AG10803 (cell line): ENCODE measurements around the gene LAGE3.

ENCODE experiments used
- DNase-seq: peaks from one replicate; pipeline ENCODE4 v3.0.0; 2010; ENCODE audit warnings: low read depth
- H3K4me3 ChIP-seq: 2 replicates; pipeline ENCODE4 v1.5.1; 2011; ENCODE audit warnings: mild to moderate bottlenecking, low read length, control low read depth
- CTCF ChIP-seq: conservative IDR thresholded peaks from 2 replicates; pipeline ENCODE4 v1.5.1; 2011; ENCODE audit warnings: mild to moderate bottlenecking, low read length, control low read depth, inconsistent platforms

The LAGE3 gene

DNA sequence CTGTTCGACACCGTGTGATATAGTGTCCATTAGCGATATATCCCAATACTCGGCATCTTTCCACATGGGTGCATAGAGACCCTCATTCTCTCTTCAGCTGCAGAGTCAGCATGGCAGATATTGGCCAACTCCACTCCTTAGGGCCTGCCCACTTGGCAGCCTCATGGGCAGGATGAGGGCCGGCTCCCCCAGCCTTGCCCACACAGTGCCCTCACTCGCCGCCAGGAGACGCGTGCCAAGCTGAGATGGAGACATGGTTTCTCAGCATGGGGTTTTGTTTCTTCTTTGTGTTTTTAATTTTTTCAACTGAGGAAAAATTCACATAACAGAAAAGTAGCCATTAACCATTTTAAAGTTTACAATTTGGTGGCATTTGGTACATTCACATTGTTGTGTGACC is 26.3 kb downstream of the LAGE3 start:
- TF ChIP-seq CTCF: no peak
- no peak overlapping the region for H3K4me3 ChIP-seq
- no peak for DNase-seq

DNA sequence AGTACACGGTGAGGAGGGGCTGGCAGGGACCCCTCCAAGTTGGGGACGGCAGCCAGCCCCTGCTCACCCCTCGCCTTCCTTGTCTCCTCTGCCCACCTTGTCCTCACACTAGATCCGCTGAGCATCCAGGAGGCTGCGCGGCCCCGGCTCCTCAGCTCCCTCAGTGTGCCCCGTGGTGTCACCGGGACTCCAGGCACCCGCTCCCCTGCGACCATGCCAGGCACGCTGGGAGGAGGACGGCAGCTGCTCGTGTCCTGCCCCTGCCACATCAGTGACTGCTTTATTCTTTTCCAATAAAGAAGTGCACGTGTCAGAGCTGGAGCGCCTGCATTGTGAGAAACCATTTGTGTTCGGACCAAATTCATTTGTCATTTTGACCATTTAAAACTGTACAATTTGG is 28.8 kb downstream of the LAGE3 start:
- DNase-seq: no peak
- TF ChIP-seq CTCF: no peak
- no peak overlapping the region for H3K4me3 ChIP-seq

- no peak for TF ChIP-seq CTCF
These were observed 29.5 kb downstream of the LAGE3 start for GRCh38 chrX:154449618-154450017.

GRCh38 chrX:154448484-154448883 is 30.6 kb downstream of the LAGE3 start:
- DNase-seq: no peak
- no peak for TF ChIP-seq CTCF
- no peak overlapping the region for H3K4me3 ChIP-seq

More at GRCh38 chrX:154449618-154450017, 29.5 kb downstream of the LAGE3 start:
- no peak for DNase-seq
- no peak overlapping the region for H3K4me3 ChIP-seq

DNA sequence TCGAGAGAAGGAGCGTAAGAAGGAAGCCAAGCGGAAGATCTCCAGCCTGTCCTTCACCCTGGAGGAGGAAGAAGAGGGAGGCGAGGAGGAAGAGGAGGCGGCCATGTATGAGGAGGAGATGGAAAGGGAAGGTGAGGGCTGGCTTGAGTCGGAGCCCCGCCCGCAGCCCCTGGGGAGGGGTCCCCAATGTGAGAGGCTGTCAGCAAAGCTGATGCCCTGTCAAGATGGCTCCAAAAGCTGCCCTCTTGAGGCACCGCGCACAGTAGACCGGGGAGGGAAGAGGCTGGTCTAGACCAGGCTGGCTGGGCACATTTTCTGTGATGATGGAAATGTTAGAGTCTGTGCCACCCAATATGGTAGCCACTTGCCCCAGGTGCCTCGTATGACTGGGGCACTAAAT is 32.7 kb downstream of the LAGE3 start:
- DNase-seq: no peak
- H3K4me3 ChIP-seq: no peak overlapping the region
- no peak for TF ChIP-seq CTCF

DNA sequence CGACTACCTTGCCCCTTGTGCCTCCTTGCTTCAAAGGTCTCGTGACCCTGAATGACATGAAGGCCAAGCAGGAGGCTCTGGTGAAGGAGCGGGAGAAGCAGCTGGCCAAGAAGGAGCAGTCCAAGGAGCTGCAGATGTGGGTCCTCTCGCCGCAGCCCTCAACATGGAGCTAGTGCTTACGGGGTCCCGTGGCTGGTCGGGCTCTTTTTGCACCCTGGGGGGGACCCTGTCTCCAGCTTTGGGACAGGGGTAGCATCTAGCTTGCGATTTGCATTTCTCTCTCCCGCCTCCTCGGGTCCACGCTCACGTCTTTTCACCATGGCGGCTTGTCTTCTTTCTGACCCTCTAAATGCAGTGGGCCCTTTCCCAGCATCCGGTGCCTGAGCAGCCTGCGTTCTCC is 33.3 kb downstream of the LAGE3 start:
- no peak for TF ChIP-seq CTCF
- no peak overlapping the region for H3K4me3 ChIP-seq
- no peak for DNase-seq

GRCh38 chrX:154444755-154445246 is 34.3 kb downstream of the LAGE3 start:
- H3K4me3 ChIP-seq: peak overlapping the region; percentile 67
- no peak for TF ChIP-seq CTCF
- DNase-seq: no peak
